SU-DHL-6 (cell line): ENCODE results near the gene MARS1.

ENCODE experiments used
- CTCF ChIP-seq: fragments of 200-600 bp; sonication (generic); IDR thresholded peaks from one replicate; pipeline ENCODE4 v1.5.1; 2017; ENCODE audit warnings: antibody characterized with exemption, mild to moderate bottlenecking, low read length, moderate library complexity; ENCODE audit not compliant: insufficient read depth, poor library complexity, severe bottlenecking
- EZH2phosphoT487 ChIP-seq: fragments of 200-600 bp; sonication (generic), shearing (Covaris generic); conservative IDR thresholded peaks from 2 replicates; pipeline ENCODE4 v1.6.1; 2018; ENCODE audit warnings: mild to moderate bottlenecking, antibody characterized with exemption, low read length, moderate library complexity, mixed read lengths

GRCh38 chr12:57490126-57490525 is 2.3 kb downstream of the MARS1 start:
- TF ChIP-seq CTCF (no peak), EZH2phosphoT487 (no peak)
